Ovary (tissue), 9 donors: ENCODE measurements around the gene RPLP2. TPM values are rescaled to one million over a fixed set of nuclear protein-coding genes. Genes with fewer than 3 reads are reported as not detected.
A peak's percentile ranks its signal among the peaks of the same experiment; 100 is the strongest.

ENCODE experiments used
- DNase-seq, 5 donors: peaks; one replicate each; pipeline ENCODE4 v3.0.0-alpha.2; 2019 to 2020
- H3K27ac ChIP-seq, 2 donors: fragments of 200-600 bp; one replicate each; pipeline versions ENCODE4 v1.5.1 to v1.8.0; 2019 to 2022
- H3K27me3 ChIP-seq: fragments of 200-600 bp; one replicate; pipeline ENCODE4 v1.8.0; 2022
- H3K36me3 ChIP-seq: fragments of 200-600 bp; sonication (generic); one replicate; pipeline ENCODE4 v1.5.1; 2019
- H3K4me1 ChIP-seq: one replicate; pipeline ENCODE4 v1.8.1; 2013; ENCODE audit warnings: mild to moderate bottlenecking, moderate library complexity; ENCODE audit not compliant: insufficient read depth
- H3K4me3 ChIP-seq: fragments of 200-600 bp; sonication (generic); one replicate; pipeline ENCODE4 v1.5.1; 2017
- H3K9me3 ChIP-seq, 2 donors: fragments of 200-600 bp in 1 of 2; sonication (generic) in 1 of 2; one replicate each; pipeline versions ENCODE4 v1.5.1 to v1.8.1; 2013 to 2019; ENCODE audit warnings: mild to moderate bottlenecking in 1 of 2, moderate library complexity in 1 of 2
- EP300 ChIP-seq: sonication (generic); formaldehyde crosslinking; IDR thresholded peaks from one replicate; pipeline ENCODE4 v1.6.1; 2017; ENCODE audit warnings: antibody characterized with exemption
- POLR2A ChIP-seq: fragments of 450-650 bp; IDR thresholded peaks from one replicate; pipeline ENCODE4 v1.6.1; 2017; ENCODE audit warnings: antibody characterized with exemption, mild to moderate bottlenecking, moderate library complexity
- whole genome bisulfite sequencing, 3 donors: extraction: QIAGEN DNeasy Blood & Tissue Kit in 1 of 3; methylation state at CpG; one replicate each; pipeline versions ENCODE4 v1.1.5 to v1.1.7; 2013 to 2017; 5-methylcytosine and 5-hydroxymethylcytosine counted together
- intact Hi-C, 4 donors: fragments of 100-400 bp; cut with DNase I; formaldehyde crosslinking; loops; one replicate each; pipeline versions ENCODE4 v1.11.0 to v1.15.1; 2022 to 2023
- polyA plus RNA-seq, 2 donors: library from polyadenylated mRNA; stranded (reverse); fragments of 200-250 nt in 1 of 2; fragments of 350-450 nt in 1 of 2; fragmentation: Illumina TruSeq in 1 of 2; extraction: RNeasy Lipid Tissue Mini Kit (QIAGEN cat#74804) in 1 of 2; gene quantifications; one replicate each; pipeline ENCODE4 v1.2.3, GENCODE V29; 2013 to 2014
- total RNA-seq, 7 donors: library from RNA; depleted of rRNA in 2 of 7; stranded (reverse); fragments of >200 nt in 2 of 7; fragmentation: NEBNext Ultra II Directional in 3 of 7; extraction: Animal tissue kit (Norgen Biotek cat#: 25700) in 3 of 7; gene quantifications; one replicate each; pipeline versions ENCODE4 v1.1.0 to v1.2.4, GENCODE V29; 2016 to 2023
- TF ChIP-seq, protein P1 (sequence below), 3 donors: fragments of 450-650 bp in 2 of 3; fragments of 200-600 bp in 1 of 3; IDR thresholded peaks; one replicate each; pipeline versions ENCODE4 v1.5.1 to v1.8.0; 2016 to 2022; ENCODE audit warnings: antibody characterized with exemption in 3 of 3, mild to moderate bottlenecking in 1 of 3
- donor health status: DM: no; HTN: no; CAD: no; lungs with moderate emphysema.
- donor health status: DM: no; HTN: no; CAD: no.
- donor health status: Bipolar disorder and iron deficiency.
- donor health status: DM: yes; HTN: yes; CAD: no.
- donor health status: DM: no; HTN: no; CAD: no.
- donor health status: DM: yes; HTN: yes; CAD: no.

The RPLP2 gene
- total and polyA plus RNA-seq, 9 donors = 237 to 4,238 (median 2,804) TPM

DNA sequence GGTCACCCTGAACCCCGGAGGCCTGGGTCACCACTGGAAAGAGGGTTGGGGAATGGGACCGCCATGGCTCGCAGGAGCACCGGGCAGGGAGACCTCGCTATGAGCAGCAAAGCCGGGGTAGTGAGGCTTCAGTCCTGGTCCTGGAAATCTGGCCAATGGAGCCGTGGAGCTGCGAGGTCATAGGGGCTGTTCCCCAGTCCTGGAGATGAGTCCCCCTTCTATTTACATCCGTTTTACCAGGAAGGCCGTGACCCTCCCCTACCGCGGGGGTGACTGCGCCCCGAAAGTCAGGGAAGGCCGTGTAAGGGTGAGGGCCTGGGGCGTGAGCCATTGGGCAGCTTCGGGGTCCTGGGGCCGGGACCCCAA is 5.2 kb upstream of the RPLP2 start:
- intact Hi-C loops = no loop called here
- Histone ChIP-seq H3K27me3 (no peaks in the 10 kb centered on the region), H3K36me3 (no peaks in the 10 kb centered on the region), H3K9me3 (no peaks in the 10 kb centered on the region), H3K27ac (peak overlapping the region; percentile 80 to 85), H3K4me3 (peak overlapping the region; percentile 50), H3K4me1 (peaks cover 12% of the 10 kb centered on the region)
- TF ChIP-seq EP300 (no peak), POLR2A (no peak)
- TF ChIP-seq, protein P1, sequence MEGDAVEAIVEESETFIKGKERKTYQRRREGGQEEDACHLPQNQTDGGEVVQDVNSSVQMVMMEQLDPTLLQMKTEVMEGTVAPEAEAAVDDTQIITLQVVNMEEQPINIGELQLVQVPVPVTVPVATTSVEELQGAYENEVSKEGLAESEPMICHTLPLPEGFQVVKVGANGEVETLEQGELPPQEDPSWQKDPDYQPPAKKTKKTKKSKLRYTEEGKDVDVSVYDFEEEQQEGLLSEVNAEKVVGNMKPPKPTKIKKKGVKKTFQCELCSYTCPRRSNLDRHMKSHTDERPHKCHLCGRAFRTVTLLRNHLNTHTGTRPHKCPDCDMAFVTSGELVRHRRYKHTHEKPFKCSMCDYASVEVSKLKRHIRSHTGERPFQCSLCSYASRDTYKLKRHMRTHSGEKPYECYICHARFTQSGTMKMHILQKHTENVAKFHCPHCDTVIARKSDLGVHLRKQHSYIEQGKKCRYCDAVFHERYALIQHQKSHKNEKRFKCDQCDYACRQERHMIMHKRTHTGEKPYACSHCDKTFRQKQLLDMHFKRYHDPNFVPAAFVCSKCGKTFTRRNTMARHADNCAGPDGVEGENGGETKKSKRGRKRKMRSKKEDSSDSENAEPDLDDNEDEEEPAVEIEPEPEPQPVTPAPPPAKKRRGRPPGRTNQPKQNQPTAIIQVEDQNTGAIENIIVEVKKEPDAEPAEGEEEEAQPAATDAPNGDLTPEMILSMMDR (IDR thresholded peaks at IDR 0.05) = no peak
- DNase-seq = no peak
- WGBS, 3 donors = 2 to 7% (median 3%) methylated on average over 18 of the region's 18 CpGs

DNA sequence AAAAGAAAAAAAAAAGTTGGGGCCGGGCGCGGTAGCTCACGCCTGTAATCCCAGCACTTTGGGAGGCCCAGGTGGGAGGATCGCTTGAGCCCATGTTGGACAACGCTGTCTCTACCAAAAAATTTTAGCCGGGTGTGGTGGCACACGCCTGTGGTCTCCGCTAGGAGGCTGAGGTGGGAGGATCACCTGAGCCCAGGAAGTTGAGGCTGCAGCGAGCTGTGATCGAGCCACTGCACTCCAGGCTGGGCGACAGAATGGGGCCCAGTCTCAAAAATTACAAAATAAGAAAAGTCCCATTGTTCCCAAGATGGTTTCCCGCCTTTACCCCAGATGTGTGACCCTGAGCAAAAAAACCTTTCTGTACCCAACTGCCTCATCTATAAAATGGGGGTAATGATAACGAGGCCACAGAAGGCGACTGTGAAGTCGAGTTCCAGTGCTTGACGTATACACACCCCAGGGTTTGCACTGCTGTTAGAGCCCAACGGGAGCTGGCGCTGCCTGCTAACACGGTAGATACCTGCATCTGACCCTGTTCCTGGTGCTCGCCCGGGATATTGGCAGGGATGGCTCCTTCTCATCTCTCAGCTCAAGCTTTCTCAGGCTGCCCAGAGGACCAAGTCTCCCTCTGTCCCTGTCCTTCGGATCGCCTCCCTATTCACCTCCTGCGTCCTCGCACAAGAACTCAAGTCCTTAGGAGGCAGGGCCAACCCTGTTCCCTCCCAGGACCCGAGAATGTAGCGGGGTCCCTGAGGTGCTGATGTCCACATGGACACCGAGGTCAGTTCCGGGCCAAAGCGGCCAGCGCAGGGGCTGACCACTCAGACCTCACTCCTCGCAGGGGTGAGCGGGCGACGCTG is 1.1 kb upstream of the RPLP2 start:
- no peak for DNase-seq
- 29 to 34% (median 31%) methylated on average over 36 of the region's 36 CpGs for WGBS, 3 donors
- TF ChIP-seq EP300 (no peak), POLR2A (no peak)
- TF ChIP-seq, protein P1 (IDR thresholded peaks at IDR 0.05) = no peak
- Histone ChIP-seq H3K4me3 (peak overlapping the region; percentile 83), H3K9me3 (no peaks in the 10 kb centered on the region), H3K27ac (peak overlapping the region; percentile 92 to 95), H3K27me3 (no peaks in the 10 kb centered on the region), H3K4me1 (peaks cover 18% of the 10 kb centered on the region), H3K36me3 (no peaks in the 10 kb centered on the region)
- intact Hi-C loops = loop anchor here in 1 of 4 donors (5.0 kb wide), 1 partner anchor 34 kb away; the partner anchor contains the start of genes POLR2L and TSPAN4

DNA sequence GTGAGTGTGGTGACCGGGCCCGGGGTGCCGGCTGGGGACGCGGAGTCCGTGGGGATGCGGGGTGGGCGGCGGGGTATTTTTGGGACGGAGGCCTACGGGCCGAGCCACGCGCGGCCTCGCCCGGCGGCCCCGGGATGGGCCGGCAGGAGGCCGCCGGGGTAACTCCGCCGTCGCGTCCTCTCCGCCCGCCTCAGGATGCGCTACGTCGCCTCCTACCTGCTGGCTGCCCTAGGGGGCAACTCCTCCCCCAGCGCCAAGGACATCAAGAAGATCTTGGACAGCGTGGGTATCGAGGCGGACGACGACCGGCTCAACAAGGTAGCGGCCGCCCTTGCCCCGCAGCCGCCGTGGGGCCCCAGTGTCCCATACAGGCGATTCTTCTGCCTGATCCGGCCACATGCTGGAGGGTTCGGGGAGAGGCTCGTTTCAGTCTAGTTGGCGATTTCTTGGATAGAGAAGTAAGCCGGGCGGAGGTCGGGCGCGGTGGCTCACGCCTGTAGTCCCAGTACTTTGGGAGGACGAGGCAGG is 337 bp downstream of the RPLP2 start:
- no peaks in the 10 kb centered on the region for H3K27me3 ChIP-seq
- no peaks in the 10 kb centered on the region for H3K9me3 ChIP-seq
- DNase-seq = no peak
- H3K36me3 ChIP-seq = no peaks in the 10 kb centered on the region
- intact Hi-C loops = no loop called here
- WGBS, 3 donors = 0% methylated on average over 45 to 55 of the region's 55 CpGs
- TF ChIP-seq POLR2A = no peak
- peaks cover 11% of the 10 kb centered on the region for H3K4me1 ChIP-seq
- peak overlapping the region; percentile 92 to 95 for H3K27ac ChIP-seq
- peak overlapping the region; percentile 83 for H3K4me3 ChIP-seq

DNA sequence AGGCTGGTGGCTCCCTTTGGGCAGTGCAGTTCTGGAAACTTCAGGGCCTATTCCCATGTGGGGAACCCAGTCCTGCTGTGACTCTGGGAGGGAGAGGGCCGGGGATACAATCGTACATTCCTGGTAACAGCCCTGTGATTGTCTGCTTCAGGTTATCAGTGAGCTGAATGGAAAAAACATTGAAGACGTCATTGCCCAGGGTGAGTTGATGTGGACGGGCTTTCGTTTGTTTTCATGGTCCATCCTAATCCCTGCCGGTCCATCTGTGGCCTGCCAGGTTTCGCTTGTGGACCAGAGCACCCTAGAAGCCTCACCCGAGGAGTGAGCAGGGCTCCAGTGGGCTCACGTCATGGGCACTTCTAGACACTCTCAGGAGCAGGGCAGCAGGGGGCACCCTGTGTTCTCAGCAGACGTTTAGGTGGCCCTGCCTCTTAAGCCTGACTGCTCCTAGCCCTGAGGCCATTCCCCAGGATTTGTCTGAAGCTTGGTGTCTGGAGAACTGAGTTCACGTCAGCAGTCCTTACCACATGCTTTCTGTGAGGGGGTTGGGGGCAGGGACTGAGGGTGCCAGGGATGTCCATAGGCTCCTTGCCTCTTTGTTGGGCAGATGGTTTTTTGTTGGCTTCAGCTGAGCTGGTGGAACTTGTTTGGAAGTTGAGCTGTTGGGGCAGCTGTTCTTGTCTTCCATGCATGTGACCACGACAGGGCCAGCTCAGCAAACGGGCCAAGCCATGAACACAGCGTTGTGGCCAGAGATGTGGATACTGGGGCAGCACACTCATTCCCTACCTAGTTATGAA is 1.9 kb downstream of the RPLP2 start:
- no peak for TF ChIP-seq EP300
- no peak for TF ChIP-seq POLR2A
- TF ChIP-seq, protein P1 (IDR thresholded peaks at IDR 0.05) = no peak
- DNase-seq = no peak
- no peaks in the 10 kb centered on the region for H3K27me3 ChIP-seq
- H3K9me3 ChIP-seq = no peaks in the 10 kb centered on the region
- peaks cover 10% of the 10 kb centered on the region for H3K4me1 ChIP-seq
- no peaks in the 10 kb centered on the region for H3K36me3 ChIP-seq
- intact Hi-C loops = no loop called here
- H3K27ac ChIP-seq = no peak overlapping the region
- 61 to 70% (median 65%) methylated on average over 14 of the region's 14 CpGs for WGBS, 3 donors
- H3K4me3 ChIP-seq = no peak overlapping the region
